Ectodermal cell (in vitro differentiated cells): Measurements from ENCODE around the gene MTCL1.

ENCODE experiments used
- H3K27ac ChIP-seq: 2 replicates; pipeline ENCODE4 v1.7.0; 2013; ENCODE audit warnings: mild to moderate bottlenecking, low read depth, low read length; ENCODE audit not compliant: insufficient read depth, poor library complexity, severe bottlenecking
- H3K27me3 ChIP-seq: 2 replicates; pipeline ENCODE4 v1.7.0; 2013; ENCODE audit warnings: mild to moderate bottlenecking, low read length; ENCODE audit not compliant: insufficient read depth, control insufficient read depth, poor library complexity, severe bottlenecking
- H3K36me3 ChIP-seq: one replicate; pipeline ENCODE4 v1.7.0; 2013; ENCODE audit warnings: low read length; ENCODE audit not compliant: control insufficient read depth, insufficient read depth
- H3K4me1 ChIP-seq: one replicate; pipeline ENCODE4 v1.7.0; 2013; ENCODE audit warnings: low read length; ENCODE audit not compliant: control insufficient read depth, insufficient read depth
- H3K4me3 ChIP-seq: 2 replicates; pipeline ENCODE4 v1.7.0; 2013; ENCODE audit warnings: low read depth, low read length, control low read depth; ENCODE audit not compliant: insufficient read depth
- H3K9me3 ChIP-seq: 2 replicates; pipeline ENCODE4 v1.7.0; 2013; ENCODE audit warnings: mild to moderate bottlenecking, low read length, moderate library complexity; ENCODE audit not compliant: control insufficient read depth
- WGBS, 2 experiments: methylation state at CpG; one replicate each; pipeline ENCODE4 v1.1.7; 2013; ENCODE audit warnings: missing lambda C conversion rate in 2 of 2; 5-methylcytosine and 5-hydroxymethylcytosine counted together

MTCL1 gene

GRCh38 chr18:8818982-8819381, 113.6 kb downstream of the MTCL1 start:
- 92 to 95% methylated on average over 15 of the region's 15 CpGs for WGBS, 2 experiments

DNA sequence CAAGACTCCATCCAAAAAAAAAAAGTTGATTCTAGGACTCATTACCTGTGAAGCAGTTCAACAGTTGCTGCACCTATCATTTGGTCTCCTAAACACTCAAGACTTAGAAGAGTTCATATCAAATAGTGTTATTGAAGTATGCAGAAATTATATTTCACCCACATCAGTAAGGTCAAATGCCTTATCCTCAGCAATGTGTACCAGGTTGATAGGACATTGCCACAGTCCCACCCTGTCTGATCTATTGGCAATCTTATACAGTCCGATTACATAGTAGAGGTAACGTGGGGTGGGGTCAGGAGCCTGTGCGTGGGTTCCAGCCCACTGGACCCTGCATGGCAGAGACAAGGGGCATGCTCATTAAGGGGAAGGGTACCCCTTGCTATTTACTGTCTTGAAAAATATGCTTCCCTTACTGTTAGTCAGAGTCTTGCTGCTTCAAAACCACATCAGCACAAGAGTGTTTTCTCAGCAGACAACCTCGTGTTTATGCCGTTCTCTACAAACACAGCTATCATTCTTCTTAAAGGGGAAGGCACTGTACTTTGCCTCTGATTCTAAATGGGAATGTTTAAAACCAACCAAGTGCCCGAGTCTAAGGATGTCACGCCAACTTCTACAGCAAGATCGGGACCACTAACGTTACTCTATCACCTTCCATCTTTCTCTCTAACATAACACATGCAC, 115.2 kb downstream of the MTCL1 start:
- Histone ChIP-seq H3K9me3 (no peaks in the 10 kb centered on the region), H3K27ac (no peak overlapping the region), H3K27me3 (no peaks in the 10 kb centered on the region), H3K4me1 (peaks cover 4% of the 10 kb centered on the region), H3K4me3 (no peak overlapping the region), H3K36me3 (peaks cover 13% of the 10 kb centered on the region)
- 89 to 93% methylated on average over 9 of the region's 9 CpGs for WGBS, 2 experiments

More at GRCh38 chr18:8818982-8819381, 113.6 kb downstream of the MTCL1 start:
- no peak overlapping the region for H3K27ac ChIP-seq
- H3K4me1 ChIP-seq: peaks cover 4% of the 10 kb centered on the region
- no peak overlapping the region for H3K4me3 ChIP-seq
- H3K36me3 ChIP-seq: peaks cover 13% of the 10 kb centered on the region
- no peaks in the 10 kb centered on the region for H3K9me3 ChIP-seq
- no peaks in the 10 kb centered on the region for H3K27me3 ChIP-seq

DNA sequence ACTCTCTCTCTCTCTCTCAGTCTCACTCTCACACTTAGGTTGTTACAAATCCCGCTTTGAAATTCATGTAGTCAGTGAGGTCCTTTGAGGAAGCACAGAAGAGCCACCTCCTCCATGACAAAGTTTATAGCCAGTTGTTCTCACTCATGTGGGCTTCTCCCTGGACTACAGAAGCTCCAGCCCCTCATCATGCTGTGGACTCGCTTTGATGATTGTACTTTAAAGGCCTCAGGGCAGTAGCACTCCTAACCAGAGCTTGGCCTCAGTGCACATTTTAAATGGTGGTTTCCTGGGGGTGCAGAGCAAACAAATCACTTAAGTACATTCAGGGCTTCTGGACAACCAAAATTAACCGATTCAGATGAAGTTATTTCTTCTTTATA, 115.7 kb downstream of the MTCL1 start:
- Histone ChIP-seq H3K36me3 (peaks cover 13% of the 10 kb centered on the region), H3K27me3 (no peaks in the 10 kb centered on the region), H3K4me3 (no peak overlapping the region), H3K4me1 (peaks cover 4% of the 10 kb centered on the region), H3K27ac (no peak overlapping the region), H3K9me3 (no peaks in the 10 kb centered on the region)
- 86 to 90% methylated on average over 3 of the region's 3 CpGs for WGBS, 2 experiments

DNA sequence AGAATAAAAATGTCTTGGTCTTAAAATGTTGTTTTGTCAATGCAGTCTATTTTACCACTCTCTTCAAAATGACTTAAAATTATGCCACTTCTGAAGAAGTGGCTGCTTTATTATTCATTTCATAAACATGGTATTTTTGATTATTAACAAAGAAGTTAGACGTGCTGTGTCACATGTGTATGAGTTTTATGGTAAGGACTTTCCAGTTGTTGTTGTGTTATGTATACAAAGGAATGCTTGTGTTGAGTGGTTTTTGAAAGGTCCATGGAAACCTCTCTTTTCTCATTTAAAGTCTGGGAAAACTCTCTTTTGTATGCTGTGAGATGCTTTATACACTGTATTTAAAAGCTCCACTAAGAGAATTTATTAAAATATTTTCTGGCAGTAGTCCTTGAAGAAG, 116.2 kb downstream of the MTCL1 start:
- no peak overlapping the region for H3K4me3 ChIP-seq
- 100% methylated on average over 1 of the region's 1 CpG for WGBS, 2 experiments
- peaks cover 13% of the 10 kb centered on the region for H3K36me3 ChIP-seq

GRCh38 chr18:8822643-8823042, 117.3 kb downstream of the MTCL1 start:
- WGBS, 2 experiments: 96% methylated on average over 10 of the region's 10 CpGs

More for the DNA sequence above, 116.2 kb downstream of the MTCL1 start:
- no peaks in the 10 kb centered on the region for H3K27me3 ChIP-seq
- H3K9me3 ChIP-seq: no peaks in the 10 kb centered on the region
- H3K27ac ChIP-seq: no peak overlapping the region
- peaks cover 4% of the 10 kb centered on the region for H3K4me1 ChIP-seq

GRCh38 chr18:8823530-8823929, 118.2 kb downstream of the MTCL1 start:
- peaks cover 4% of the 10 kb centered on the region for H3K4me1 ChIP-seq
- H3K27ac ChIP-seq: no peak overlapping the region
- H3K27me3 ChIP-seq: no peaks in the 10 kb centered on the region
- H3K36me3 ChIP-seq: peaks cover 13% of the 10 kb centered on the region
- WGBS, 2 experiments: 89 to 95% methylated on average over 6 of the region's 6 CpGs
- H3K9me3 ChIP-seq: no peaks in the 10 kb centered on the region
- H3K4me3 ChIP-seq: no peak overlapping the region

More at GRCh38 chr18:8822643-8823042, 117.3 kb downstream of the MTCL1 start:
- H3K27ac ChIP-seq: no peak overlapping the region
- H3K4me3 ChIP-seq: no peak overlapping the region
- peaks cover 13% of the 10 kb centered on the region for H3K36me3 ChIP-seq
- no peaks in the 10 kb centered on the region for H3K27me3 ChIP-seq
- H3K9me3 ChIP-seq: no peaks in the 10 kb centered on the region
- H3K4me1 ChIP-seq: peaks cover 4% of the 10 kb centered on the region

DNA sequence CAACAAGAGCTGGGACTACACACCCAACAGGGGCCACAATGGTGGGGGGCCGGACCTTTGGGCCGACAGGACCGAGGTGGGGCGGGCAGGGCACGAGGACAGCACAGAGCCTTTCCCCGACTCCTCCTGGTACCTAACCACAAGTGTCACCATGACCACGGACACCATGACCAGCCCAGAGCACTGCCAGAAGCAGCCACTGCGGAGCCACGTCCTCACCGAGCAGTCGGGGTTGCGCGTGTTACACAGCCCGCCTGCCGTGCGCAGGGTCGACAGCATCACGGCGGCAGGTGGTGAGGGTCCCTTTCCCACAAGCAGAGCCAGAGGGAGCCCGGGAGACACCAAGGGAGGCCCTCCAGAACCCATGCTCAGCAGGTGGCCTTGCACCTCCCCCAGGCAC, 119.5 kb downstream of the MTCL1 start:
- Histone ChIP-seq H3K4me1 (peaks cover 6% of the 10 kb centered on the region), H3K27ac (no peak overlapping the region), H3K27me3 (no peaks in the 10 kb centered on the region), H3K9me3 (no peaks in the 10 kb centered on the region), H3K4me3 (no peak overlapping the region), H3K36me3 (peaks cover 7% of the 10 kb centered on the region)
- 96 to 97% methylated on average over 20 of the region's 20 CpGs for WGBS, 2 experiments

GRCh38 chr18:8825273-8825672, 119.9 kb downstream of the MTCL1 start:
- Histone ChIP-seq H3K9me3 (no peaks in the 10 kb centered on the region), H3K4me3 (no peak overlapping the region), H3K4me1 (peaks cover 10% of the 10 kb centered on the region), H3K36me3 (peaks cover 7% of the 10 kb centered on the region), H3K27me3 (no peaks in the 10 kb centered on the region), H3K27ac (no peak overlapping the region)
- 95 to 96% methylated on average over 13 of the region's 13 CpGs for WGBS, 2 experiments

- Histone ChIP-seq H3K4me1 (peaks cover 6% of the 10 kb centered on the region), H3K36me3 (peaks cover 7% of the 10 kb centered on the region), H3K9me3 (no peaks in the 10 kb centered on the region), H3K27ac (no peak overlapping the region), H3K27me3 (no peaks in the 10 kb centered on the region), H3K4me3 (no peak overlapping the region)
- 88 to 91% methylated on average over 20 of the region's 20 CpGs for WGBS, 2 experiments
Measured at GRCh38 chr18:8825729-8826375, 120.5 kb downstream of the MTCL1 start.

- H3K4me3 ChIP-seq: no peak overlapping the region
- H3K27ac ChIP-seq: no peak overlapping the region
- H3K4me1 ChIP-seq: peaks cover 6% of the 10 kb centered on the region
- no peaks in the 10 kb centered on the region for H3K9me3 ChIP-seq
- 91 to 95% methylated on average over 3 of the region's 3 CpGs for WGBS, 2 experiments
- H3K27me3 ChIP-seq: no peaks in the 10 kb centered on the region
- peaks cover 7% of the 10 kb centered on the region for H3K36me3 ChIP-seq
Measured at GRCh38 chr18:8826514-8826913, 121.2 kb downstream of the MTCL1 start.
